Gastrocnemius medialis (tissue), 4 donors: Measurements from ENCODE around the gene MYO1B. TPM values are rescaled to one million over a fixed set of nuclear protein-coding genes. Genes with fewer than 3 reads are reported as not detected.
A peak's percentile ranks its signal among the peaks of the same experiment; 100 is the strongest.

Experiments used
- ATAC-seq, 2 donors: fragments of 150-250 bp; one replicate each; pipeline ENCODE4 v1.9.1; 2016
- DNase-seq, 2 donors: peaks; one replicate each; pipeline ENCODE4 v3.0.0-alpha.2; 2019
- H3K27ac ChIP-seq, 4 donors: fragments of 200-600 bp; sonication (generic); 1 replicate in 1 of 4; 2 replicates in 3 of 4; pipeline ENCODE4 v1.5.1; 2016 to 2018; ENCODE audit warnings: mild to moderate bottlenecking in 2 of 4, moderate library complexity in 1 of 4
- H3K27me3 ChIP-seq, 3 donors: fragments of 200-600 bp; sonication (generic) in 2 of 3; 1 replicate in 1 of 3; 2 replicates in 2 of 3; pipeline versions ENCODE4 v1.5.1 to v1.6.0; 2016 to 2019; ENCODE audit warnings: mild to moderate bottlenecking in 1 of 3, moderate library complexity in 1 of 3
- H3K36me3 ChIP-seq, 2 donors: fragments of 200-600 bp; sonication (generic) in 1 of 2; one replicate each; pipeline ENCODE4 v1.5.1; 2017 to 2018
- H3K4me1 ChIP-seq, 2 donors: fragments of 200-600 bp; sonication (generic) in 1 of 2; one replicate each; pipeline ENCODE4 v1.5.1; 2016 to 2017; ENCODE audit warnings: mild to moderate bottlenecking in 2 of 2
- H3K4me3 ChIP-seq, 4 donors: fragments of 200-600 bp; sonication (generic) in 3 of 4; 1 replicate in 1 of 4; 2 replicates in 3 of 4; pipeline ENCODE4 v1.5.1; 2016 to 2019; ENCODE audit warnings: mild to moderate bottlenecking in 2 of 4
- H3K9me3 ChIP-seq, 3 donors: fragments of 200-600 bp; sonication (generic) in 2 of 3; 1 replicate in 1 of 3; 2 replicates in 2 of 3; pipeline ENCODE4 v1.5.1; 2016 to 2019
- CTCF ChIP-seq, 5 experiments: fragments of 450-650 bp in 3 of 5; fragments of 200-600 bp in 2 of 5; sonication (generic) in 2 of 5; IDR thresholded peaks in 4 of 5; conservative IDR thresholded peaks in 1 of 5; 1 replicate in 4 of 5; 2 replicates in 1 of 5; pipeline ENCODE4 v1.5.1; 2016 to 2019; ENCODE audit warnings: antibody characterized with exemption in 5 of 5, mild to moderate bottlenecking in 3 of 5, moderate library complexity in 3 of 5
- POLR2A ChIP-seq, 2 donors: fragments of 450-650 bp; IDR thresholded peaks; one replicate each; pipeline ENCODE4 v1.6.1; 2017; ENCODE audit warnings: antibody characterized with exemption in 2 of 2, mild to moderate bottlenecking in 2 of 2, moderate library complexity in 2 of 2
- in situ Hi-C, 4 donors: fragments of 200-750 bp; cut with MboI; loops; one replicate each; pipeline versions ENCODE4 v1.15.0 to v1.8.0; 2017; ENCODE audit warnings: low sequenced_read_pairs in 4 of 4
- intact Hi-C: fragments of 100-400 bp; cut with DNase I; formaldehyde crosslinking; loops from one replicate; pipeline ENCODE4 v1.15.1; 2023; ENCODE audit warnings: low total_unique reads
- total RNA-seq, 4 donors: library from RNA; depleted of rRNA; stranded (reverse); fragments of >200 nt; gene quantifications; one replicate each; pipeline versions ENCODE4 v1.1.0 to v1.2.3, GENCODE V29; 2016

Gene MYO1B
- total RNA-seq, 4 donors from 2014 or later = 7.0 to 10.8 (median 10.0) TPM

DNA sequence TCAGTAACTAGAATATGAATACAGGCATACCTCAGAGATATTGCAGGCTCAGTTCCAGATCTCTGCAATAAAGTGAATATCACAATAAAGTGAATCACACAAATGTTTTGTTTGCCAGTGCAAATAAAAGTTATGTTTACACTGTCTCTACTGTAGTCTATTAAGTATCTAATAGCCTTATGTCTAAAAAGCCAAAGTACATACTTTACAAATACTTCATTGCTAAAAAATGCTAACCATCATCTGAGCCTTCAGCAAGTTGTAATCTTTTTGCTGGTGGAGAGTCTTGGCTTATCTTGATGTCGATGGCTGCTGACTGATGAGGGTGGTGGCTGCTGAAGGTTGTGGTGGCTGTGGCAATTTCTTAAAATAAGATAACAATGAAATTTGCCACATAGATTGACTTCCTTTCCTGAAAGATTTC lies 159.4 kb downstream of the MYO1B start:
- intact Hi-C loops = loop anchor here (10.0 kb wide), 1 partner anchor 100 kb away; no protein-coding TSS in a partner anchor

DNA sequence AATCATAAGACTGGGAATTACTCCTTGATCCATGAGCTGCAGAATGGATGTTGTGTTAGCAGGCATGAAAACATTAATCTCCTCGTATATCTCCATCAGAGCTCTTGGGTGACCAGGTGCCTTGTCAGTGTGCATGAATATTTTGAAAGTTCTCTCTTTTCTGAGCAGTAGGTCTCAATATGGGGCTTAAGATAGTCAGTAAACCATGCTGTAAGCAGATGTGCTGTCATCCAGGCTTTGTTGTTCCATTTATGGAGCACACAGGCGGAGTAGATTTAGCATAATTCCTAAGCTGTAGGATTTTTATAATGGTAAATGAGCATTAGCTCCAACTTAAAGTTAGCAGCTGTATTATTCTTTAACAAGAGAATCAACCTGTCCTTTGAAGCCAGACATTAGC lies 160.3 kb downstream of the MYO1B start:
- ATAC-seq = no peak
- in situ Hi-C loops = no loop called here
- no peaks in the 10 kb centered on the region for H3K27me3 ChIP-seq
- intact Hi-C loops = loop anchor here (10.0 kb wide), 1 partner anchor 99 kb away; no protein-coding TSS in a partner anchor
- H3K36me3 ChIP-seq = no peaks in the 10 kb centered on the region
- no peaks in the 10 kb centered on the region for H3K9me3 ChIP-seq
- no peak for TF ChIP-seq POLR2A (IDR thresholded peaks at IDR 0.05)
- no peaks in the 10 kb centered on the region for H3K4me1 ChIP-seq
- H3K4me3 ChIP-seq = no peak overlapping the region
- no peak for DNase-seq
- H3K27ac ChIP-seq = no peak overlapping the region

More for the DNA sequence above, 159.4 kb downstream of the MYO1B start:
- Histone ChIP-seq H3K4me3 (no peak overlapping the region), H3K36me3 (no peaks in the 10 kb centered on the region), H3K9me3 (no peaks in the 10 kb centered on the region), H3K27me3 (no peaks in the 10 kb centered on the region), H3K4me1 (no peaks in the 10 kb centered on the region), H3K27ac (no peak overlapping the region)
- TF ChIP-seq CTCF (IDR thresholded peaks at IDR 0.05 in 4 of 5, conservative IDR thresholded peaks at IDR 0.05 in 1 of 5) (no peak), POLR2A (IDR thresholded peaks at IDR 0.05) (no peak)
- DNase-seq (no peak), ATAC-seq (no peak)
- in situ Hi-C loops = no loop called here

DNA sequence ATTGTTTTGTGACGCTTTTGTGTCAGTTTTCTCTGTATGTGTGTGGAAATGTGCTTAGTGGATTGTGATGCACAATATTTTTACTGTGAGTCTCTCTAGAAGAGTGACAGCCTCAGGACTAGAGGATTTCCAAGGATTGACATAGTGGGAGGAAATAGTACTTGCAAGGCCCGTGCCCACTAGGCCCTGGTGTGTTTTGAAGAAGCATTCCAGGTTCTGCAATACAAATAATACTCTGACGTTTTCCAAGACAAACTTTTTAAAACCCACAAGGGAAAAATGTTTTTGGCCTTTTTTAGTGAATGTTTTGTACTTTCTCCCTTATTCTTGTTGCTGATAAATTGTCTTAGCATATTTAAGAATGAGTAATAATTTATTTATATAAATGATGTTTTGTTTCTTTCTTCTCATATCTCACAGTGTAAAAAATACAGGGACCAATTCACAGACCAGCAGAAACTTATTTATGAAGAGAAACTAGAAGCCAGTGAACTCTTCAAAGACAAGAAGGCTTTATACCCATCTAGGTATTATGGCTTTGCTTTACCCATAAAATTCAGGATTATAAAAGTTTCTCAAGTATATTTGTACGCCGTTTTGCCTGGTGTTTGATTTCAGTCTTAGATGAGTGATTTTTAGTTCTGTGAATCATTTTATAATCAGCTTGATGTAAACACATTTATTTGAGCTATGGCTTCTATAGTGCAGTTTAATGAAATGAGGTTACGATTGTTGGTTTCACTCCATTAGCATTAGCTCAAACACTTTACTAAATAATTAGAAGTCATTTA lies 165.6 kb downstream of the MYO1B start:
- ATAC-seq (no peak), DNase-seq (no peak)
- peak overlapping the region in 2 of 4 donors; percentile 0 to 42 for H3K27ac ChIP-seq
- in situ Hi-C loops (no loop called here), intact Hi-C loops (no loop called here)
- H3K9me3 ChIP-seq = no peaks in the 10 kb centered on the region
- no peaks in the 10 kb centered on the region for H3K27me3 ChIP-seq
- no peak overlapping the region for H3K4me3 ChIP-seq
- no peaks in the 10 kb centered on the region for H3K36me3 ChIP-seq
- TF ChIP-seq POLR2A (IDR thresholded peaks at IDR 0.05) (no peak), CTCF (IDR thresholded peaks at IDR 0.05 in 4 of 5, conservative IDR thresholded peaks at IDR 0.05 in 1 of 5) (no peak)
- H3K4me1 ChIP-seq = no peaks in the 10 kb centered on the region

DNA sequence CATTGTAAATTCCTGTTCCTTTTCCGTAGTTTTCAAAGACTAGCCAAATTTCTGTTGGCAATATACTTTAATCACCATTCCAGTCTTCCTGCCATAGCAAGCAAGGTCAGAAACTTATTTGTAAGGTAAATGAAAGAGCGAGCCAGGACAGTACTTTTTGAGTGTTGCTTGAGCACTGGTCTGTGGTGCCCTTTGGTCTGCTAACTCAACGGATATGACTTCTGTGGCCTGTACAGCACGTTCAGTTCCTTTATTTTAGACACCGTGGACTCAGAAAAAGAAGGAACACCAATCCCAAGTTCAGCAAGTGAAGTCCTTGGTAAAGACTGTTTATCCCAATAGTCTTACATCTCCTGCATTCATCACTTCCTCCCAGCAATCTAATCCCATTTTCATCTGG lies 166.3 kb downstream of the MYO1B start:
- no peak for TF ChIP-seq POLR2A (IDR thresholded peaks at IDR 0.05)
- TF ChIP-seq CTCF (IDR thresholded peaks at IDR 0.05 in 4 of 5, conservative IDR thresholded peaks at IDR 0.05 in 1 of 5) = no peak
- intact Hi-C loops = no loop called here
- no peaks in the 10 kb centered on the region for H3K36me3 ChIP-seq
- DNase-seq = no peak
- no peak overlapping the region for H3K4me3 ChIP-seq
- ATAC-seq = peak in 1 of 2 donors; percentile 54
- in situ Hi-C loops = no loop called here
- no peaks in the 10 kb centered on the region for H3K4me1 ChIP-seq
- peak overlapping the region in 3 of 4 donors; percentile 0 to 42 (median 33) for H3K27ac ChIP-seq
- no peaks in the 10 kb centered on the region for H3K9me3 ChIP-seq
- H3K27me3 ChIP-seq = no peaks in the 10 kb centered on the region

DNA sequence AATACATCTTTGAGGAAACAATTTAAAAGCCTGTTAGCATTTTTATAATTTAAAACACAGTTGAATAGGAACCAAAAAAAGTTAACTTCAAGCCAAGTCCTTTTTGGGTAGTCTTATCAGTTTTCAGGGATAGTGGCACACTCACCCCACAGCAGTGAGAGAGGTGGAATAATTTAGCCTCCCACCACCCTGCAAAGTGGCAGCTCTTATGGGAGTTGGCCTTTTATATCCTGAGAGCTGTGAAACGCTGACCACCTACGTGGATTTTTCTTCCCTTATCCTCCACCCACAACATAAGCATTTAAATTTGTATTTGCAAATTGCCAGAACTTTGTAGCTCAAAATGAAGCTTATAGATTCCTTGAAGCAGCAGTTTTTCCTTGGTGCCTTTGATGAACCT lies 167.1 kb downstream of the MYO1B start:
- intact Hi-C loops = no loop called here
- no peak for TF ChIP-seq CTCF (IDR thresholded peaks at IDR 0.05 in 4 of 5, conservative IDR thresholded peaks at IDR 0.05 in 1 of 5)
- TF ChIP-seq POLR2A (IDR thresholded peaks at IDR 0.05) = no peak
- in situ Hi-C loops = no loop called here
- Histone ChIP-seq H3K27ac (peak overlapping the region in 1 of 4 donors; percentile 33), H3K9me3 (no peaks in the 10 kb centered on the region), H3K4me3 (no peak overlapping the region), H3K27me3 (no peaks in the 10 kb centered on the region), H3K4me1 (no peaks in the 10 kb centered on the region), H3K36me3 (no peaks in the 10 kb centered on the region)
- no peak for ATAC-seq
- DNase-seq = no peak
